DMS79 treated with DMSO at 0.1 percent for 48 hours (cell line): ENCODE data around the gene TMEM40.
A peak's percentile ranks its signal among the peaks of the same experiment; 100 is the strongest.
"Not testable (repeated sequence)": the region's sequence is repeated elsewhere in the genome, so short reads cannot be mapped to it uniquely, and the experiment has no call there.

ENCODE experiments used
- DNase-seq: peaks from one replicate; lab custom pipeline; 2025; lab: John Stamatoyannopoulos, UW

TMEM40 gene, protein sequence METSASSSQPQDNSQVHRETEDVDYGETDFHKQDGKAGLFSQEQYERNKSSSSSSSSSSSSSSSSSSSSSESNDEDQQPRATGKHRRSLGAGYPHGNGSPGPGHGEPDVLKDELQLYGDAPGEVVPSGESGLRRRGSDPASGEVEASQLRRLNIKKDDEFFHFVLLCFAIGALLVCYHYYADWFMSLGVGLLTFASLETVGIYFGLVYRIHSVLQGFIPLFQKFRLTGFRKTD

DNA sequence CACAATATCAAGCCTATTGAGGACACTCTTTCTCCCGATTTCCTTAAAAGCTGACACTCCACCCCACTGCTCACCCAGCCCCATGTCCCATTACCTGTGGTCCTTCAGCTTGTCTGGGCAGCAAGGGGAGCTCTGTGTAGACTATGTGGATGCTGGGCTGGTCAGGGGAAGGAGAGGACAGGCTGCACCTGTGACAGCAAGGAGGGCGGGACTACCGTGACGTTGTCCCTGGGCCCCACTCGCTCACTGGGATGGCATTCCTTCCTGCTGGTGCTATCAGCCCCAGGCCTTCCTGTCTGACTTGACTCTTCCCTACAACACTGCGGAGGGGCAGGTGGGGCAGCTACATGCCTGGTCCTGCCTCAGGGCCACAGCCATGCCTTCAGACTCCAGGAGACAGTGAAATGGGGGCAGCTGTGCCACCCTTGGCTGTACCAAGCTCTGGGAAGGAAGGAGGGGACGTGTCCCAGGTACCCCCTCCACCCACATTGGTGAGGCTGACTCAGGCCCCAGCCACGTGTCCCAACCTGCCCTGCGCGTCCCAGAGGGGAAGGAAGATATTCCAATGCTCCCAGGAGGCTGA is at the start of gene TMEM40:
Gene TMEM40 (minus strand): TSS at position 163 of the 583 bp plus-strand sequence. CDS start 9,427 bp downstream, outside the sequence.
- no peak for DNase-seq

DNA sequence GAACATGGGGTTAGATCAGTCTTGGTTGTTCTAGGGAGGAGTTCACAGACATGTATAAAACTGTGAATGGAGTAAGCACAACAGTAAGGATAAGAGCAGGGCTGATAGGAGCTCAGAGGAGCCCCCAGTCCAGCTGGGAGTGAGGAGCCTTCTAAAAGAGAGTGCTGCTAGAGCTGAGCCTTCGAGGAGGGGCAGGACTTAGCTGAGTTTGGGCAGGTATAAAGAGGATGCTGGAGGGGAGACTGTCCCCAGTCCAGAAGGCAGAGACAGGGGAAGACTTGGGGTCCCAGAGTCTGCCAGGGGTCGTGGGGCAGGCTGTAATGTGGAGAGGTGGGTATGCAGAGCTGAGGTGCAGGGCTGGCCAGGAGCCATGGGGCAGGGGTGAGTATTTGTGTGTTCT is 49.5 kb upstream of the TMEM40 start:
- DNase-seq: no peak

DNA sequence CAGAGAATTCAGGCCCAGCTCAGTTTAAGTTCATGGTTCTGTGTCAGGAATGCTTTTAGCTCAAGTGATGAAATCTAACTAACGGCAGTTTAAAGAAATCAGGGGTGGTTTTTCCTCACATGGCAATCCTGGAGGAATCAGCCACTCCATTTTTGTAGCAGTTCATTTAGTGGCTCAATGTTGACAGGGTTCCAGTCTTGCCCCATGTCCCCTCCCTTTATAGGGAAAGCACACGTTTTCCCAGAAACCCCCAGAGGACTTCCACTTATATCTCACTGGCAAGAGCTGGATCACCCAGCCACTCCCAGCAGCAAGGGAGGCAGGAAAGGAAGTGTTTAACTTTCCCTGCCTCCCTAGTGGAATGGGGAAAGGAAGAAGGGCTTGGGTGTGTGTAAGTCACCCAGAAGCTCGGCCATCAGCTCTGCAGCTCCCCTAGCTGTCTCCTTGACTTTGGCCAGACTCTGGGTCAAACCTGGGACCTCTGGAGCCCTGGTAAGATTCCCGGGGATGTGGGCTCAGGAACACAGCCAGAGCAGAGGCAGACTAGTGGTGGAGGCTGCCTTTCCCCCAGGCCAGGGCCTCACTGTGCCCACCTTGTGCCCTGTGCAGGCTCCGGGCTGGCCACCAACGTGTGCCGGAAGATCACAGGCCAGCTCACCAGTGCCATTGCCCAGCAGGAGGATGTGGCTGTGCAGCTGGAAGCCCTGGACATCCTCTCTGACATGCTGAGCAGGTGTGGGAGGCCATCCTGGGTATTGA is 48.7 kb upstream of the TMEM40 start:
- DNase-seq: no peak

DNA sequence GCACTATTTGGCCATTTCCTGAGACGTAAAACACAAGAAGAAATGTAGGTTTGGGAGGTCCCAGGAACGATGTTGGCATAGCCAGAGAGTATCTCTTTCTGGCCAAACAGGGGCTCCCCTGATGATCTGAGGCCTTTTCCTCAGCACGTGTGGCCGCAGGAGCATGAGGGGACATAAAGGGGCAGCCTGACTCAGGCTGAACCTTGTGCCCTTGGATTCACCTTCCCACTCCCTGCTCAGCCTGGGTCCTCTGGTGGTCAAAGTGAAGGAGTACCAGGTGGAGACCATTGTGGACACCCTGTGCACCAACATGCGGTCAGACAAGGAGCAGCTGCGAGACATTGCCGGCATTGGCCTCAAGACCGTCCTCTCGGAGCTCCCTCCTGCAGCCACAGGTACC is 48.0 kb upstream of the TMEM40 start:
- no peak for DNase-seq

DNA sequence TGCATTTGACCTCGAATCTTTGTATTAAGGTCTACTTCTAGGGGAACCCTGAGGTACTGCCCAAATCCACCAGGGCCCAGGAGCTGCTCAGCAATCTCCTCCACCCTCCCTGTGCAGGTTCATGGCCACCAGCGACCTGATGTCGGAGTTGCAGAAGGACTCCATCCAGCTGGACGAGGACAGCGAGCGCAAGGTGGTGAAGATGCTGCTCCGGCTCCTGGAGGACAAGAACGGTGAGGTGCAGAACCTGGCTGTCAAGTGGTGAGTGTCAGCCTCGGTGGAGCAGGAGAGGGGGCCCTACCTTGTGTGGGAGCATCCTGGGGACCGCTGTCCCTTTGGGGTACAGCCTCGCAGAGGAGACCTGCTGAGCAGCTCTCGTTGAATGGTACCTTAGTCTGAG is 44.3 kb upstream of the TMEM40 start:
- DNase-seq: no peak

DNA sequence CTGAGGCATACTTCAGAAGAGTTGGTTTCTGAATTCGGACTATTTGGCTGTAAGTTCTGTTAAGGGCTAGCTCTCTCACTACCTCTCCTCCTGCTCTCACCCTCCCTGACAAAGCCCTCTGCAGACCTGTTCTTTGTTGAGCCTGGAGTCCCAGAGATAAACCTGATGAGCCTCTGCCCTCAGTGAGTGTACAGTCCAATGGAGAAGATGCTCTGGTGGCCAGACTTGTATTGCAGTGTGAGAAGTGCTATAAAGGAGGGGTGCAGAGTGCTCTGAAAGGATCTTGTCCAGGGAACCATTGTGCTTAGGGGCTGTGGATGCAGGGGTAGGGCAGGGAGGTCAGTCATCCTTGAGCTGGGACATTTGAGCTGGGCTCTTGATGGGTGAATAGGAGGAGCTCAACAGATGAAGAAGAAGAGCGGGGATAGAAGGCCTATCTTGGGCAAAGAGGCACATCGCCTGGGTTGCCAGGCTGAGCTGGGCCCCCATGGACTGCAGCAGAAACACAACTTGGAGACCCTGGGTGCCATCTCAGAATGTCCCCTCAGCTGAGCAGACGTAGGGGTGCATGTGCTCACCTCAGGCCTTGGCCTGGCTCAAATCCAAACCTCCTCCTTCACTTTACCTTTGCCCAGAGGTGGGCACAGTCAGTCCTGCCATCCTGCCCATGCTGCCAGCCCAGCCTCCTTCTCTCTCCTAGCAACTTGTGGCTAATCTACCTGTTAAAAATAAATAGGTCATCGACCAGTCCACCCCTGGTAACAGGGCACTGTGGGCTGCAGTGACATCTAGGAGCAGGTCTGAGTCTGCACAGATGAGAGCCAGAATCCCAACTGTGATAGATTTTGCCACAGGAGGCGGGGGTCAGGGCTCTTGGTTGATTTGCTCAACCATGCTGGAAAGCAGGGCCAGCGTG is 40.7 kb upstream of the TMEM40 start:
- no peak for DNase-seq

DNA sequence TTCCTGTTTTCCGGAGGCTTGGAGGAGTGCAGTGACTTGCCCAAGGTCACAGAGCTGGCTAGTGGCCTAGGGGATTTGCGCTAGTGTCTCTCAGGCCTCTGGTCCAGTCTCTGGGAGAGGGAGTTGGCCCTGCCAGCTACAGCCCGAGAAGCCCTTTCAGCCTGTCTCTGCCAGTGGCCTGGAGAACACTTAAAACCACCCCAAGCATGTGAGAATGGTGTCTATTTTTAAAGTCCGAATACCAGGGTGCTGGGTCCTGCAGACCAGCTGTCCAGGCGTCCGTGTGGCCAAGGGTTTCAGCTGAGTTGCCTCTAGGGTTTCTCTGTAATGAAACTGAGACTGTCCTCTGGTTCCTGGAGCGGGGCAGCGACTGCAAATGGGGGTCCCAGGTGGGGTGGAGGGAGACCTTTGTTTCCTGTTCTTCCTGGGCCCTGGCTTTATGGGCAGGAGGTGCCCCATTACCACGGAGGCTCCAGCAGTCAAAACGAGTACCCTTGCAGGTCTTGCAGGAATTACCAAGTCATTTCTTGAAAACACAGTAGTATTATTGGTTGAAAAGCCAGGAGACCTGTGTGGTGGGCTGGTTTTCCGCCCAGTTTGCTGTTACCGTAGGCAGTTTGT is 39.6 kb upstream of the TMEM40 start:
- no peak for DNase-seq

DNA sequence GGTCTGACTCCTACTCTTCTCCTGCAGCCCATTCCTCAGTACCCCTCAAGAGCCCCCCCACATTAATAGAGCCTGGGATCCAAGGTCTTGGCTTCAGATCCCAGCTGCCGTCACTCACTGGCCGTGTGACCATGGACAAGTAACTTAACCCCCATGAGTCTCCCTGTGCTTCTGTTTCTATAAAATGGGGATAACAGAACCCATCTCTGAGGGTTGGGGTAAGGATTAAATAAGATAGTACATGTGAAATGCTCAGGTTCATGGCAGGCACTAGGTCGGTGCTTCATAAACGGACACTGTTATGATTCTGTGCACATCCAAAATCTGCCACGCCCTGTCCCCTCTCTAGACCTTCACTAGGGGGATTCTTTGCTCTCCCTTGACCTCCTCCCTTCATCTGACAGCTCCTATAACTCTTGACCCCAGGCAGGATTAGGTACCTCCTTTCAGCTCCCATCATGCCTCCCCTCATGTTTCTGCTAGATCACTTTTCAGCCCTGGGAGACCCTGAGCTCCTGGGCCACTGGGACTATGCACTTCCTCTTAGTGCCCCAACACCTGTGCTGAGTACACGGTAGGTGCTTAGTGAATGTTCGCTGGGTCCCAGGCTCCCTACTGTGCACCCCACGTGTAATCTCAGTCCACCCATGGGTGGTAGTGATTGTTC is 39.0 kb upstream of the TMEM40 start:
- no peak for DNase-seq

DNA sequence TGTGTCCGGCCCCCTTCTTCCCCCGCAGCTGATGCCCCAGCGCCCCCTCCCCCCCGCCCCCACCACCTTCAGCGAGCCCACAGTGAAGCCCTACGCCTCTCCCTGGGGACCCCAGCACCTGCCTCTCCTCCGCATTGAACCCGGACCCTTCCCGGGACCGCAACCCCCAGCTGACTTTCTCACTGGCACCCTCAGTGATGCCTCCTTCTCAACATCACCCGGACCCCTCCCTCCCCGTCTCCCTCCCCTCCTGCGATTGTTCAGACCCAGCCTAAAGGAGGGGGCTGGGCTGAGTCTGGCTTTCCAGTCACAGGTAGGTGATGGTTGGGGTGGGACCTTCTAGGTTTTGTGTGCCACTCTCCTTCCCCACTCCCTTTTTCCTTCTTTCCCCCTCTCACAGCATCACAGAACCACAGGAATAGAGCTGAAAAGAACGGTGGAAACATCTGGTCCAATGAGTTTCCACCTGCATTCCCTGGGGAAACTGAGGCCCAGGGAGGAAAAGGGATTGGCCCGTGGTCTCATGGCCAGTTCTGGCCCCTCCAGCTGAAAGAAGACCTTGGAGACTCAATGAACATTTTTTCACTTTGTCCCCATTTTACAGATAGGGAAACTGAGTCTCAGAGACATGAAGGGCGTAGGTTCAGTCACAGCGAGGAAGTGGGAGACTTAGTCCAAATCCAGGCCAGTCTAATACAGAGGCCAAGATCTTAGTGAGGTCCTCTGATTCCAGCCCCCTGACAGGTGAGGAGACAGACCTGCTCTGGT is 38.2 kb upstream of the TMEM40 start:
- no peak for DNase-seq

DNA sequence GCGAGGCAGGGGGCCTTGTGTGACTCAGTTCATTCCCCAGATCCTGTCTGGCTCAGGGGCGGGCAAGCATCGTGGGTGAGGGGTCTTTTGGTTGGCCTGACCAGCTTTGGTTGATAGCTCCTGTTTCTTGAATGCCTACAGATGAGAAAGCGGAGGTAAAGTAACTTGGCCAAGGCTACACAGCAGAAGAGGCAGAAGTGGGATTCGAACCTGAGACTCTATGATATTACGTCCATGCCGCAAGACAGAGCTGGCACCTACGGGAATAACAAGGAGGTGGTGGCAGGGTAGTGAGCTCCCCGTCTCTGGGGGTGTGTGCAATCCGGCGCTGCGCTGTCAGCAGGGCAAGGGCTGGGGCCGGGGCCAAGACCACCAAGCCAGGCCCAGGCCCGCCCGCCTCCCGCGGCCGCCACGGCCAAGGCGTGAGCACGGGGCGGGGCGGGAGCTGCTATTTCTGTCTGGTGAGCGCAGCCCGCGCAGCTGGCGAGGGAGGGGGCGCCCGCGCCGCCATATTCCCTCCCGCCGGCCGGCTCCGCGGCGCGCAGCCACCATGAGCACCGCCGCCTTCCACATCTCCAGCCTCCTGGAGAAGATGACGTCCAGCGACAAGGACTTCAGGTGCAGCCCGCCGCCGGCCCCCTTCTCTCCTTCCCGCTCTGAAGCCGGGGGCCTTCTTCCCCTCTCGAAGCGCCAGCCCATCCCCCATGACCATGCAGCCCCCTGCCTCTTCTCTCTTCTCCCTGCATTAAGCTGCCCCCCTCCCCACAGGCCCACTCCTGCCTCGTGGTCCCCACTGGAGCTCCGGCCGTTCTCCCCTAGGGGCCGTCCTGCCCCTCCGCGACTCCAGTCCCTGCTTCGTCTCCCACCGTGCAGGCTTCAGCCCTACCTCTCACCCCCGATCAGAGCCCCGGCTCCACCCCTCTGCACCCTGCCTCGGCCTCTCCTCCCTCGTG is 37.4 kb upstream of the TMEM40 start, which contains the start of gene CAND2:
Gene CAND2 (plus strand): TSS at position 510 of the 953 bp plus-strand sequence. CDS start 41 bp downstream, at position 551.
- peak; percentile 7 for DNase-seq

DNA sequence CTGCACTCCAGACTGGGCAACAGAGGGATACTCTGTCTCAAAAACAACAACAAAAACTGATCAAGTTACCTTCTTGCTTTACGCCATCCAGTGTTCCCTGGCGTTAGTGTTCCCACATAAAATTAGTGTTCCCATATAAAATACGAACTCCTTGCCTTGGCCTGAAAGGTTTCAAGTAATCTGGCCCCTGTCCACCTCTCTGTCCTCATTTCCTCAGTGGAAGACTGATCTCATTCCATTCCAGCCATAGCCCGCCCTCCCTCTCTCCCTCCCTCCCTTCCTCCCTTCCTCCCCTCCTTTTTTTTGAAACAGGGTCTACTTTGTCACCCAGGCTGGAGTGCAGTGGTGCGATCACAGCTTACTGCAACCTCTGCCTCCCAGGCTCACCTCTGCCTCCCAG is 34.6 kb upstream of the TMEM40 start:
- no peak for DNase-seq

DNA sequence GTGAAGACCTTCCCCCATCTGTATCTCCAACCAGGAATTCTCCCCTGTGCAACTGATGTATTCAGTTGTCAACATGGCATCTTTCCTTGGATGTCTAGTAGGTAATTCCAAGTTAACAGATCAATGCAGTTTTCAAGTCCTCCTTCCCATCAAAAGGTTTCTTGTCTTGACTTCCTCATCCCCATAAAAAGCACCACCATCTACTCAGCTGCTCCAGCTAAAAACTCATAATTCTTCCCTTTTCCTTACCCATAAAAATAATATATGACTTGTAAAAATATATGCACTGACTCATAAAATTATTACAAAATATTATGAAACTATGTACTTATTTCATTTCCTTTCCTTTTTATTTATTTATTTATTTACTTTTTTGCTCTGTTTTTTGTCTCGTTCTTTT is 32.4 kb upstream of the TMEM40 start:
- DNase-seq: no peak

DNA sequence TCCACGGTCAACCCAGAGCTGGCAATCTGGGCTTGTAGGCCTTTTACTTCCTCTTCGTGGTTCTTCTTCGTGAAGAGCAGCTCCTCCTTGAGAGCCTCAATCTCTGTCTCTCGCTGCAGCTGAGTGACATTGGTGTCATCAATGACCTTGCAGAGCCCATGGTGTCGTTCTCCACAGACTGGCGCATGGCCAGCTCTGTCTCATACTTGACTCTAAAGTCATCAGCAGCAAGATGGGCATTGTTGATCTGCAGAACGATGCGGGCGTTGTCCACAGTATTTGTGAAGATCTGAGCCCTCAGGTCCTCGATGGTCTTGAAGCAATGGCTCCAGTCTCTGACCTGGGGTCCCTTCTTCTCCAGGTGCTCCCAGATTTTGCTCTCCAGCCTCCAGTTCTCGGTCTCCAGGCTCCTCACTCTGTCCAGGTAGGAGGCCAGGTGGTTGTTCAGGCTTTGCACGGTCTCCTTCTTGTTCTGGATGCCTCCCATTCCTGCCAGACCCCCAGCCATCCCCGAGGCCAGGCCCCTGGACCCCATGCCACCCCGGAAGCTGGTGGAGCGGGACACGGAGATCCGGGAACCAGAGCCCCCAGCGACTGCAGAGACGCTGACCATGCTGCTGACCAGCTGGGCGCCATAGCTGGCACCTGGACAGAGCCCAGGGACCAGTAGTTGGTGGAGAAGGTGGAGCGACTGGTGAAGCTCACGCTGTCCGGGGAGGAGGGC is 29.1 kb upstream of the TMEM40 start:
- not testable (repeated sequence) for DNase-seq

DNA sequence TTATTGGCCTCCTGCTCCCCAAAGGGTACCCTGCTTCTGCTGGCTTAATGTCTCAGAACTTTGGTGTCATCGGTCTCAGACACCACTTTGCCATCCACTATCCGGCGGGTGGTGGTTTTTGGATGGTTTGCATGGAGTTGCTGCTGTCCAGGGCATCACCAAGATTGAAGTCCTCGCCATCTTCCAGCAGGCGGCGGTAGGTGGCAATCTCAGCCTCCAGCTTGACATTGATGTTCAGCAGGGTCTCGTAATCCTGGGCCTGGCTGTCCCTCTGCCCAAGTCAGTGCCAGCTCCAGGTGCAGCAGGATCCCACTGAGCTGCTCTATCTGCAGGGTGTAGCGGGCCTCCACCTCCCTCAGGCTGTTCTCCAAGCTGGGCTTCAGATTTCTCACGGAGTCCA is 28.3 kb upstream of the TMEM40 start:
- DNase-seq: not testable (repeated sequence)

DNA sequence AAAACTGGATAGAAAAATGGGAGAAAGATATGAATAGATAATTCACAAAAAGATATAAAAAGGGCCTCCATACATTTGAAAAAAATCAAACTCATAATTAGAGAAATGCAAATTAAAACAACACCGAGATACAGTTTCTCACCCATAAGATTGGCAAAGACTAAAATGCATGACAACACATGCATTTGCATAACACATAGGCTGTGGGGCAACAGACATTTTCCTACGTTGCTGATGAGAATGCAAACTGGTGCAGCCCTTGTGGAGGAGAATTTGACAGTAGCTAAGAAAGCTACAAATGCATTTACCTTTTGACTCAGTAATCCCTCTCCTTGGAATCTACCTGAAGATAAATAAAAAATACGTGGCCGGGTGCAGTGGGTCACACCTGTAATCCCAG is 26.0 kb upstream of the TMEM40 start:
- no peak for DNase-seq

DNA sequence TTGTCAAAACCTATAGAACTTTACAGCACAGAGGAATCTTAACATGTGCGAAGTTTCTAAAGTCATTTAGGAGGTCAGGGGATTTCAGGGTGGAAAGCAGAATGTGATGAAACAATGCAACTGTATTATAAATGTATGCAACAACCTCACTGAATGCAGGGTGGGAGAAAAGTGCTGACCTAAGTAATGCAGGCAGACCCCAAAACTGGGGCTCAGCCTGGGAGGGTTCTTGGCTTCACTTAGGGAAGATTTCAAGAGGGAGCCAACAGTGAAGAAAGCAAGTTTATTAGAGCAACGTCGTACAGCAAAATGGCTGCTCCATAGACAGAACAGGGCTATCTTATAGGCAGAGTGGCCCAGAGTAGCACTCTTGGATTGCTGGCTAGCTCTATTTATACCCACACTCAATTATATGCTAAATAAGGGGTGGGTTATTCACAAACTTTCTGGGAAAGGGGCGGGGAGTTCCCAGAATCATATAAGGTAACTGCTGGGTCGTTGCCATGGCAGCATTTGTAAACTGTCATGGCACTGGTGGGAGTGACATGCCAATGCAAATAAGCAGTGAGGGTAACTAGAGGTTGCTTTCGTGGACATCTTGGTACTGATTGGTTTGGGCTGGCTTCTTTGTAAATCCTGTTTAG is 23.2 kb upstream of the TMEM40 start:
- no peak for DNase-seq

DNA sequence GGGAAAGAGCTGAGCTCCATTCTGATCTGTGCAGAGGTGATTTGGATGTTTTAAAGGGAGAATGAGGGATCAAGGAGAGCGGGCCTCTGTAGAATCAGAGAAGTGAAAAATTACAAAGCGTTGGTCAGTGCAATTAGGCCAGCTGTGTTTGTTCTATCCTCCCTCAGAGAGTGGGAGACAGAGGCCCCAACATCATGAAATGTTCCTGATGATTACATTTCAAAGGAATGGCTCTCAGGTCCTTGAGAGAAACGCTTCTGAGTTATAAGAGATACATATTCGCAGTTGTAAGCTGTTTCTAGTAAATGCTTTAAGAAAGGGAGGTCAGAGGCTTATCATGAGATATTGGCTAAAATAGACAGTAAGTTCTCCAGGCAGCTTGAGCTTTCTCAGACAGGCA is 21.7 kb upstream of the TMEM40 start:
- no peak for DNase-seq

DNA sequence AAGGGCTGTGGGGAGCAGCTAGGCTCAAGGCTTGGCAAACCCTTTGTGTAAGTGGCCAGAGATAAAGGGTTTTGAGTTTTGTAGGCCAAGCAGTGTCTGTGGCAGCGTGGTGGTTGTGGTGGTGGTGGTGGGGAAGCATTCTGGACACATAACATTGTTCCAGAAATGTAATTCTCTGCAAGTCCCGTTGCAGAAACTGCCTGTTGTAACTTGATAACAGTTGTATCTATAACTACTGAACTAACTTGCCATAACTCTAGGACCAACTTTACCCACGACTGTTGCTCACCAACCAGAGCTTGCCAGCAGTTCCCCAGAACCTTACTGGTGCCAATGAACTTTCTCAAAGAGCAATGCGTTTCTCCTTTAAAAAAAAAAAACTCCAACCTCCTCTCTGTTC is 18.1 kb upstream of the TMEM40 start:
- no peak for DNase-seq
